Measurements from ENCODE around the gene JADE3.
"Not testable (repeated sequence)": the region's sequence is repeated elsewhere in the genome, so short reads cannot be mapped to it uniquely, and the experiment has no call there.

Gene JADE3

GRCh38 chrX:46935295-46935694 is 23.1 kb downstream of the JADE3 start:
- no peak for DNase-seq (ENCODE audit: low read depth, low spot score)

- DNase-seq (ENCODE audit: low read depth, low spot score) = no peak
Observed at GRCh38 chrX:46938589-46938988, 26.4 kb downstream of the JADE3 start.

DNA sequence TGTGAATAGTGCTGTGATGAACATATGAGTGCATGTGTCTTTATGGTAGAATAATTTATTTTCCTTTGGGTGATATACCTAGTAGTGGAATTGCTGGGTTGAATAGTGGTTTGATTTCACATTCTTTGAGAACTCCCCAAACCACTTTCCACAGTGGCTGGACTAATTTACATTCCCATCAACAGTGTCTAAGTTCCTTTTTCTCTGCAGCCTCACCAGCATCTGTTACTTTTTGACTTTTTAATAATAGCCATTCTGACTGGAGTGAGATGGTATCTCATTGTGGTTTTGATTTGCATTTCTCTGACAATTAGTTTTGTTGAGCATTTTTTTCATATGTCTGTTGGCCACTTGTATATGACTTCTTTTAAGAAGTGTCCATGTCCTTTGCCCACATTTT is 29.1 kb downstream of the JADE3 start:
- no peak for DNase-seq (ENCODE audit: low read depth, low spot score)

DNA sequence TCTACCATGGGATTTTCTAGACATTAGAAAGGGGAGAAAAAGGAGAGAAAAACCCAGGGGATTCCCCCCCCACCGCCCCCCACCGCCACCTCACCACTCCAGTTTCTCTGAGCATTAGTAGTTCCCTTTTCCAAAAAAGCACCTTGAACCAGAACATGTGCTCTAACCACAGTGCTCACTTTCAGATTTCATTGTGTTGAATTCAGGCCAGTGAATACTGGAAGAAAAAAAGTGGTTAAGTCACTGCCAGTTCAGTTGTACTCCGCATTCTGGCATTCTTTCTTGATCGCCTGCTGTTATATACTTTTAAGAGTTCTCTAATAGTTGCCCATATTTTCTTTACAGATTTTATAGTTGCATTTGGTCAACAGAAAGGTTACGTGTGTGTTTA is 40.9 kb downstream of the JADE3 start:
- DNase-seq (ENCODE audit: low read depth, low spot score) = no peak

- DNase-seq (ENCODE audit: low read depth, low spot score) = no peak
Observed at GRCh38 chrX:46953597-46953996, 41.4 kb downstream of the JADE3 start.

- no peak for DNase-seq (ENCODE audit: low read depth, low spot score)
Observed at GRCh38 chrX:46954716-46955115, 42.5 kb downstream of the JADE3 start.

GRCh38 chrX:46956589-46956988 is 44.4 kb downstream of the JADE3 start:
- DNase-seq (ENCODE audit: low read depth, low spot score) = not testable (repeated sequence)

DNA sequence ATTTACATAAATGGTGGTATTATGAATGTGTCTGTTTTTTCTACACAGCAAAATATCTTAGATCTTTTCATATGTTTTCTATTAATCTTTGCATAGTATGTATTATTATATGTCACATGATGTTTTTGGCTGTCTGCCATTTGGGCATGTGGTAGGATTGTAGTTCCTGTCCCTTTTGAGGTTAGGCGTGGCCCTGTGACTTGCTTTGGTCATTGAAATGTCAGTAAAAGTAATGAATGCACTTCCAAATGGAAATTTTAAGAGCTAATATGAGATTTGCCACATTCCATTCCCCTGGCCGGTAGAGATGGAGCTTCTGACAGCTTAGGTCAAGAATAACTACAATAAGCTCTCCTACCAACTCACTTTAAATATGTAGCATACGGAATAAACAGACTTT is 45.1 kb downstream of the JADE3 start:
- DNase-seq (ENCODE audit: low read depth, low spot score) = no peak

DNA sequence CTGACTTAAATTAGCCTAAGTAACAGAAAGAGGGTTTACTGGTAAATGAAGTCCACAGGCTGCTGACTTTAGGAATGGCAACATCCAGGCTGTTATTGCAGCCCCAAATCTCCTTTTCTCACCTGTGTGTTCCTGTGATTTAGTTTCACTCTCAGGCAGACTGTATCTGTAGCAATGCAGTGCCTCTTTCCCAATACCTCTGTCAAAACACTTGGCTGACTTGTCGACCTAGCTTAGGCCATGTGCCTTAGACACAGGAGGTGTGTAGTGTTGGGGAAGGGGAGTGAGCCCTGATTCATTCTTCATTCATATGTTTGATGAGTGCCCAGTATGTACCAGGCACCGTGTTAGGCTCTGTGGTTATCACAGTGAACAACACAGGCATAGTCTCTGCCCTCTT is 46.9 kb downstream of the JADE3 start:
- no peak for DNase-seq (ENCODE audit: low read depth, low spot score)

GRCh38 chrX:46959985-46960700 is 47.9 kb downstream of the JADE3 start:
- no peak for DNase-seq (ENCODE audit: low read depth, low spot score)

GRCh38 chrX:46961097-46961496 is 48.9 kb downstream of the JADE3 start:
- no peak for DNase-seq (ENCODE audit: low read depth, low spot score)

DNA sequence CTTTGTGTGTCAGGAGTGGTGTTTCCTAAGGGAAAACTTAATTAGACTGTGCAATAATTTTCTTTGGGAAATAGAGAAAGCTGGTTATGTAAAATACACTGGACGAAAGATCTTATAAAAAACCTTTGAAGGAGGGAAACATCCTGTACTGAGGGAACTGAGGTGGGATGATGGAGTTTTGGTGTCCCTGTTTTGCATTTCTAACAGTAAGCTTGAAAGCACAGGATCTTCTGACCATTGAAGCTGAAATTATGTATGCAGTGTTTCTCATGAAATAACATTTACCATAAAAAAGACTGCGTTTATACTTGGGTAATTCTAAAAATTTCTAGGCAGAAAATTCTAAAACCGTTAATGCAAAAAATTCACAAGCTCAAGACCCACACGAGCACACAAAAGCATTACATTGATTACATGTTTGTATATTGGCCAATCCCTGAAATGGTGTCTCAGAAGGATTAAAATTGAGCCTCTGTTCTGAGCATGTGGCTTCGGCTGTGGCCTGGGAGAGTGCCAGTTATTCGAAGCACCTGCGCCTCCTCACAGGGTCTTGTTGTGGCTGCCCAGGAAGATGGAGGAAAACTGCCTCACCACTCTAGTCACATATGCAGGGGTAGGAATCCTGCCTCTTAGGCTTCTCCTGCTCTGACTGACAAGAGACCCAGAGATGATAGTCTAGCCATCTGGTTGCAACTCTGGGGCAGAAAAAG is 49.5 kb downstream of the JADE3 start:
- DNase-seq (ENCODE audit: low read depth, low spot score) = no peak

DNA sequence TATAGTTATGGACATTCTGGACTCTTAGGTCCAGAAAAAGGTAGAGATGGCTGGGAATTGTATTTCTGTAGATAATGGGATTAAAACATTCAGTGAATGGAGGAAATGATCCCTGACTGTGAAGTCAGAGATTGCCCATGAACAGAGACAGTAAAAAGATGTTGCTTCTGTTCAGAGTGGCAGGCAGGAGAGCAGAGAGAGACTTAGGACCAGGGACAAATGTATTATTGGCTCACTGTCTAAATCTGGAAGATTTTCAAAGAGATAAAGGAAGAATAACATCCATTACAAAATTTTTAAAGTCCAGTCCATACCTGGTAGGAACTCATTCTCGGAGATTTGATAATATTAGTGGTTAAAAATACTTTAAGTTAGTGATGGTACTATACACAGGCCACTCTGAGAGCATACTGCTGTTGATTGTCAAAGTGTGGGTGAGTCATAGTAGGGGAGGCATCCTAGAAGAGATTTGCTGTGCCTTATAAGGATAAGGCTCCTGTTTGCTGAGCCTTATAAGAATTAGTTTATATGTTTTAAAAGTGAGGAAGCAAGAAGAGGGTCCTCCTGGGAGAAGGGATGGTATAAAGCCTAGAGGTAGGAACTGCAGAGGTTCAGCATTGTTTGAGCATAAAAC is 53.0 kb downstream of the JADE3 start:
- no peak for DNase-seq (ENCODE audit: low read depth, low spot score)

- DNase-seq (ENCODE audit: low read depth, low spot score) = no peak
Observed at GRCh38 chrX:46967547-46967946, 55.3 kb downstream of the JADE3 start.

GRCh38 chrX:46977046-46977445 is 64.8 kb downstream of the JADE3 start:
- DNase-seq (ENCODE audit: low read depth, low spot score) = not testable (repeated sequence)

- DNase-seq (ENCODE audit: low read depth, low spot score) = peak; percentile 32
Observed at GRCh38 chrX:46978341-46979291, 66.4 kb downstream of the JADE3 start.

- DNase-seq (ENCODE audit: low read depth, low spot score) = no peak
Observed at GRCh38 chrX:46984705-46985104, 72.5 kb downstream of the JADE3 start.

- DNase-seq (ENCODE audit: low read depth, low spot score) = no peak
Observed at GRCh38 chrX:46989548-46989947, 77.3 kb downstream of the JADE3 start.

GRCh38 chrX:46991664-46992063 is 79.4 kb downstream of the JADE3 start:
- DNase-seq (ENCODE audit: low read depth, low spot score) = no peak

DNA sequence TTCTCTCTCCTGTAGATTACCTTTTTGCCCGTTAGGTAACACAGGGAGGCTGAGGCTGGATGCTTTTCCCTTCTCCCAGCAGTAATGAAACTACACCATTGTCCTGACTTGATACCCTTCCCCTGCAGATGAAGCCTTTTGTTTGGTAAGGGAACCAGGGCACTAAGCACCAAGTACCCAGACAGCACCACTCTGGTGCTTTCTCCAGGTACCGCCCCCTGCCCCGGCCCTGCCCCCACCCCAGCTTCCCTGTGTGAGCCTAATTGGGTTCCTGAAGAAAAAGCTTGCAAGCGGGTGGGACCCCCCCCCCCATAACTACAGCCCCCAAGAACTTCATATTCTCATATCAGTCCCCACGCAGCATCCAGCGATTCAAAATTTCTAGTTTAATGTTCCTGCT is 79.8 kb downstream of the JADE3 start:
- no peak for DNase-seq (ENCODE audit: low read depth, low spot score)

- DNase-seq (ENCODE audit: low read depth, low spot score) = no peak
Observed at GRCh38 chrX:46994096-46994495, 81.9 kb downstream of the JADE3 start.

DNA sequence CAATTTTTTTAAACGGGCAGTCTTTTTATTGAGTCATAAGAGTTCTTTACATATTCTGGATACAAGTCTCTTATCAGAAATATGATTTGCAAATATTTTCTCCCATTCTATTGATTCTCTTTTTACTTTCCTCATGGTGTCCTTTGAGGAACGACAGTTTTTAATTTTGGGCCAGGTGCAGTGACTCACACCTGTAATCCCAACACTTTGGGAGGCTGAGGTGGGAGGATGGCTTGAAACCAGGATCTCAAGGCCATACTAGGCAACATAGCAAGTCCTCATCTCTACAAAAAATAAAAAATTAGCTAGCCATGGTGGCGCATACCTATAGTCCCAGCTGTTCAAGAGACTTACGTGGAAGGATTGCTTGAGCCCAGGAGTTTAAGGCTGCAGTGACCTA is 99.9 kb downstream of the JADE3 start:
- DNase-seq (ENCODE audit: low read depth, low spot score) = no peak
